A172 (cell line): ENCODE results near the gene GRM8. TPM values are rescaled to one million over a fixed set of nuclear protein-coding genes. Genes with fewer than 3 reads are reported as not detected.

Experiments
- DNase-seq: peaks from one replicate; pipeline ENCODE4 v3.0.0-alpha.2; 2015; ENCODE audit warnings: low spot score
- total RNA-seq: library from RNA; depleted of rRNA; stranded (reverse); fragments of >200 nt; shearing (Covaris generic); gene quantifications from 2 replicates; pipeline ENCODE4 v1.2.3, GENCODE V29; 2014; rRNA removed

GRM8 gene
- total RNA-seq, 1 experiment from 2014 or later = not detected

DNA sequence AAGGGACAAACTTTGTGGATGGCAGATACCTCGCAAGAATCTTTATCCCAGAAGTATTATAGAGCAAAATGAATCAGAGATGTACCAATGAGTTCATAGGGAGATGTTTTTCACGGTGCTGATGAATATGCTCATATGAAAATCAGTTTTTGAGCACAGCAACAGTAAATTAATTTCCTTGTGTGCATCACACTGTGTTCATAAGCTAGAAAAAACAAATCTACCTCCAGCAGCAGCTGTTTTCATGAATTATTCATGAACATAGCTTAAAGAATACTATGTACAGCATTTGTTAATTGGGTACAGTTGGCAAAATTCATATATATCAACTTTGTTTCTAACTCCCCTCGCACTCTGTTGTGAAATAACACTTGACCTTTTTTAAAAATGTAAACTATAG, 809.8 kb downstream of the GRM8 start:
- no peak for DNase-seq

GRCh38 chr7:126441745-126442144, 811.0 kb downstream of the GRM8 start:
- no peak for DNase-seq

- DNase-seq = no peak
These were observed 812.2 kb downstream of the GRM8 start for GRCh38 chr7:126440542-126440941.

DNA sequence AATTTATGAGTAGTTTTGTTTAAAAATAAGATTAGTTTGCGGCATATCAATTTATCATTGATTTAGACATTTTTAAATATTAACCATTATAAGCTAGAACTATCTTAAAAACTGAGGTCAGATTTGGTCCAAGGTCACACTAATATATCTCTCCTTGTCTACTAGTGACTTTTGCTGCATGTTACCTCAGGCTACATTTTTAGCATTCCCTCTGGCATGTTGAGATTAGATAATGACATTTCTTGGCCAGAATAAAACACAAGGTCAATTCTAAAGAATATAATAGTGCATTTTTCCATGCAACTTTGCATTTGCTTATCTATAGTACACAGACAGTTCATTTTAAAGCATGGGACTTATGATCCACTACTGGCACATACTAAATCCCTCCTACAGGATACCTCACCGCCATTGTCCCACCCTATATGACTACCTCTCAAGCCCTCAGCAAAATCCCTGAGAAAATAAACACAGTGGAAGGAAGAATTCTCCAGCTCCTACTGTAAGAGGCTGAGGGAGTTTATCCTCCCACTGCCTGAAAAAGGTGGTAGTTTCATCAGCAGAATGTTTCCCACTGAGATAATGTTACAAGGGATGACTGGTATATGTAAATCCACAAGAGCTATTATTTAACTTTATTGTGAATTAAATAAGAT, 816.4 kb downstream of the GRM8 start:
- DNase-seq = no peak

- no peak for DNase-seq
These were observed 826.1 kb downstream of the GRM8 start for GRCh38 chr7:126426652-126427051.

DNA sequence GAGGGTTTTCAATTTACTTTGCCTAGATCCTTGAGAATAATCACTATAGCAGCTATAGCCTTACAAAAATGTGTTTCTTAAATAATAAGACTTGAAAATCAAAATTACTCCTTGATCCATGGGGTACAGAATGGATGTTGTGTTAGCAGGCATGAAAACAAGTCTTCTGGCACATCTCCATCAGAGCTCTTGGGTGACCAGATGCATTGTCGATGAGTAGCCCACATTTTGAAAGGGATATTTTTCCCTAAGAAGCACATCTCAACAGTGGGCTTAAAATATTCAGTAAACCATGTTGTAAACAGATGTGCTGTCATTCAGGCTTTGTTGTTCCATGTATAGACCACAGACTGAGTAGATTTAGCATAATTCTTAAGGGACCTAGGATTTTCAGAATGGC, 827.8 kb downstream of the GRM8 start:
- DNase-seq = no peak

DNA sequence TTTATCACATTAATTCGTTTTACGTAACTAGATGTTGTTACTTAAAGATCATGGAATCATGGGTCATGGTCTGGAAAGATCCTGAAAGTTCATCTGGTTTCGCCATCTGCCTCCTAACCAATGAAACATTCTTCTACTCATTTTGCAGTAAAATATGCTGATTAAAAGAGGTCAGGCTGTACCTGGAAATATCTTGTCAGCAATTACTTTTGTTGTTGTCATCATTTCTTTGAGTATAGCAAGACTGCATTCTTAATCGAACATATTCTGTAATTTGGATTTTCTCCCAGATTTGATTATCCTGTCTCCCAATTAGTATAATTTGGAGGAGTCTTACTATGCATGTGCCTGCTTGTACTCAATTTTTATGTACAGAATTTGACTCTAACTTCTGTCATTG, 833.7 kb downstream of the GRM8 start:
- no peak for DNase-seq

DNA sequence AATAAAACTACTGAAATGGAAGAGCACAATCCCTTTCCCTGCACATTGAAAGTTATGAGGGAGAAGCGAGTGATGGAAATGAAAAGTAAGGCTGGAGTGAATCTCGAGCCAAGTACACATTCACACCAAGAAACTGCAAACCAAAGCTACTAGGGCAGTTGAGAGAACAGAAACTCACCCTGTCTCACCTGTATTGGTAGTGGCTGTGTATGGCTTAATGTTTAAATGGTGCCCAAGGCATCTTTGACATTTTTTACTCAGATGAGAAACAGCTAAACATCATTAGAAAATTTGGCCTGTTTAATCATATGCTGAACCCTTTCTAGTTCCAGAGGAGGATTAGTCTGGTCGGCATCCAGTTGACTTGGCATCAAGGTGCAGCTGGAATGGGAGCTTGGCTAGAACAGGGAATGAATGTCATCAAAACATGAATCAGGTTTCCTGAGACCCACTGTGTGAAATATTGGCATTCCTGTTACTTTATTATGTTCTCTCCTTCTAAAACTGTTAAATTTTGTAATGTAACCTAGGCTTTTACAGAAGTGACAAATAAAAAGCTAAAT, 840.8 kb downstream of the GRM8 start:
- DNase-seq = no peak

GRCh38 chr7:126411032-126411820, 841.5 kb downstream of the GRM8 start:
- DNase-seq = peak; percentile 17

GRCh38 chr7:126403040-126403439, 849.7 kb downstream of the GRM8 start:
- DNase-seq = no peak

- no peak for DNase-seq
These were observed 850.8 kb downstream of the GRM8 start for GRCh38 chr7:126401918-126402317.

DNA sequence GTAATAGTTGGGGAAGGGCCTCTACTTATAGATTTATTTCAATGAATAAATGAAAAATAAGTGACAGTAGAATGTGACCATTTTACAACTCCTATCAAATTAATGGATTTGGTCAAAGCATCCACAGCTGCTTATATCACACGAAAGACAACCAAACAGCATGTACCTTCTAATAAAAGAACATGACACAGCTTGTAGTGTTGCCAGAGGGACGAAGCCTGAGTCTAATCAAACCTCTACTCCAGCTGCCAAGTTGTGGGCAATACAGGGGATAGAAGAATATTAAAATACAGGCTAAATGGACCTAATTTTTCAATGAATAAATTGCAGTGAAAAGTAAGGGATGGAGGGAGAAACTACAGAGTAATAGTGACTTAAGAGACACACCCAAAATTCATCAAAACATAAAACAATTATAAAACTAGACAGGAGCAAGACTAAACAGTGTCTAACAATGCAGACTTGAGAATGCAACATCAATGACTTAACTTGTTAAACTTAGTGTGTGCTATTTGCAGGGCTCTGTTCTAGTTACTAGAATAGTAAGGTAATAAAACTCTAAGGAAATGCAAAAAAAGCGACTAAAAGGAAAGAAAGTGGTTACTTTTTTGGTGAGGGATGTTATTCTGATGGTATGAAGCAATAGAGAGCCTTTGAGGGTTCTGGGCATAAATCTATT, 853.8 kb downstream of the GRM8 start:
- DNase-seq = no peak

DNA sequence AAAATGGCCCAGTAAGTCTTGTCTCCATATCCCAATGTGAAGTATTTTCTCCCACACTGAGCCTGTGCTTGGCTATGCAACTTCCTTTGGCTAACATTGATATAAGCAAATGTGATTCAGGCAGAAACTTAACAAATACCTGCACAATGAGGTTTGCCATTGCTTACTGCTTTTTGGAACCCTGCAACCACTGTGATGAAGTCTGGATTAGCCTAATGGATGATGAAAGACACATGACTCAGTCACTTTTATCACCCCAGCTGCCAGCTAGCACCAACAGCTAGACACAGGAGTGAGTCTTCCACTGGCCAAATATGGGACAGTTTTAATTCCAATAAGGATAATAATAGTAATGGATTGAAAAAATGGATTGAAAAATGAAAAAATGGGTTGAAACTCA, 854.5 kb downstream of the GRM8 start:
- DNase-seq = peak; percentile 5

DNA sequence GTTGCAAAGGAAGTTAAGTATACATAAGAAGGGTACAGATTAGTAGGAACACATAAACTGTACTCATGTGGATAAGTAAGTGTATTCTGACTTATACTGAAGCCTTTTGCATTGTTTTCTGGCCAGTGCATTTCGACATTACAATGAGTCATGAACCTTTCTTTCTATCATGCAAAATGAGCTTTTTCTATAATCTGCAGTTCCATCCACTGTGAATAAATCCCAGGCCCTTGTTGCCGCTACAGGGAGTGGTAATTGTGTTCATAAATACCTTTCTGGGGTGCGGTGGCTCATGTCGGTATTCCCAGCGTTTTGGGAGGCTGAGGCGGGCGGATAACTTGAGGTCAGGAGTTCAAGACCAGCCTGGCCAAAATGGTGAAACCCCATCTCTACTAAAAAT, 858.3 kb downstream of the GRM8 start:
- DNase-seq = no peak

Other genes starting within 250 kb of the GRM8 start
- 9.5 and 13.2 TPM in 2 replicates for gene ZNF800, start 139.8 kb upstream of the GRM8 start, total RNA-seq